ENCODE measurements around the gene DEPDC5. TPM values are rescaled to one million over a fixed set of nuclear protein-coding genes. Genes with fewer than 3 reads are reported as not detected.
A peak's percentile ranks its signal among the peaks of the same experiment; 100 is the strongest.
"Not testable (repeated sequence)": the region's sequence is repeated elsewhere in the genome, so short reads cannot be mapped to it uniquely, and the experiment has no call there.

The DEPDC5 gene
- total RNA-seq, 1 donor from 2014 or later: 15.9 TPM

DNA sequence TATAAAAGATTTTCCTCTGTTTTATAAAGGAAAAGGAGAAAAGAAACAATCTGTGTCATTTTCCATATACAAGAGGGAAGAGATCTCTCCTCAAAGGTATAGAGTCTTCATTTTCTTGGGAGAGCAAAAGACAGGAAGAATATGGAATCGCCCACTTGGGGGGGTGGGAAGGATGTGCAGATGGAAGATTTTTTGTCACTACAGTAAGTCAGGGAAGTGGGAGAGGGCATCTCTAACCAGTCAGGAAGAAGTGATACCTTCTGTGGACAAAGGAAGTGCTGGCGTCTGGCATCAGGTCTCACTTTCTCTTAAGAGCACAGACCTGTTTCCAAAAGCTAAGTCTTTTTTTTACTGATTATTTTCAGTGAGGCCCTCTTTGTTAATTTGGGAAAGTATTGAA lies 5.3 kb upstream of the DEPDC5 start:
- DNase-seq (ENCODE audit: low spot score in 2 of 2): no peak
- no peak for FAIRE-seq

DNA sequence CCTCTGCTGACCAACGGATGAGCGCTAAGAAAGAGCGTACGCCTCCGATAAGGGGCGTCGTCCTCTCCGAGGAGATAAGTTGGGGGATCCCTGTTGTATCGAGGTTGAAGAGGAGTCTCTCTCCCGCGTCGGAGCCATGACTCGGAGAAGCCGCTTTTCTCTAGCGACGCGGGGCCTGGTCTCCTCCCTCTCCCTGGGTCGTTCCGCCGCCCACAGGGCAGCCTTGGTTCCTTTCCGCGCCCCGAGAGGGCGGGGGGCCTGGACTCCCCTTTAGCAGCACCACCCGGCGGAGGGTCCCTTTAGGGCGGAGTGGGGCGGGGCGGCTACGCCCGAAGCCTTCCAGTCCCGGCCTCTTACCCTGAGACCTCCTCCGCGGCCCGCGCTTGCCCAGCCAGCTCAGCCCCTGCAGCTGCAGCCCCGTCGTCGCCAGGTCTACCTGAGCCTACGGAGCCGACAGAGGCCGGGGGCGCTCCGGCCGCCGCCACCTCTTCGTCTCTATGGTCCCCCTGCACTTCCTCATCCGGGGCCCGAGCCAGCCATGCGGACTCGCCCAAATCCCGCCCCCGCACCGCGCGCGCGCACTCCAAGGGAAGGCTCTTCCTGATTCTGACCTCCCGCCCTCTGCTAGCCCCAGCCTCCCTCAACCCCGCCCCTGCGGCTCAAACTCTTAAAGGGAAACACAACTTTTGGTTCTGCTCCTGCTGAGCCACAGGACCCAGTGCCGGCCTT lies 4.0 kb upstream of the DEPDC5 start, which contains the start of gene PRR14L:
TSS of gene PRR14L (minus strand) at position 497 of the 729 bp plus-strand sequence. CDS start 11,272 bp downstream, outside the sequence.
- FAIRE-seq (no peak), DNase-seq (ENCODE audit: low spot score in 2 of 2) (peak; percentile 92 to 94)

DNA sequence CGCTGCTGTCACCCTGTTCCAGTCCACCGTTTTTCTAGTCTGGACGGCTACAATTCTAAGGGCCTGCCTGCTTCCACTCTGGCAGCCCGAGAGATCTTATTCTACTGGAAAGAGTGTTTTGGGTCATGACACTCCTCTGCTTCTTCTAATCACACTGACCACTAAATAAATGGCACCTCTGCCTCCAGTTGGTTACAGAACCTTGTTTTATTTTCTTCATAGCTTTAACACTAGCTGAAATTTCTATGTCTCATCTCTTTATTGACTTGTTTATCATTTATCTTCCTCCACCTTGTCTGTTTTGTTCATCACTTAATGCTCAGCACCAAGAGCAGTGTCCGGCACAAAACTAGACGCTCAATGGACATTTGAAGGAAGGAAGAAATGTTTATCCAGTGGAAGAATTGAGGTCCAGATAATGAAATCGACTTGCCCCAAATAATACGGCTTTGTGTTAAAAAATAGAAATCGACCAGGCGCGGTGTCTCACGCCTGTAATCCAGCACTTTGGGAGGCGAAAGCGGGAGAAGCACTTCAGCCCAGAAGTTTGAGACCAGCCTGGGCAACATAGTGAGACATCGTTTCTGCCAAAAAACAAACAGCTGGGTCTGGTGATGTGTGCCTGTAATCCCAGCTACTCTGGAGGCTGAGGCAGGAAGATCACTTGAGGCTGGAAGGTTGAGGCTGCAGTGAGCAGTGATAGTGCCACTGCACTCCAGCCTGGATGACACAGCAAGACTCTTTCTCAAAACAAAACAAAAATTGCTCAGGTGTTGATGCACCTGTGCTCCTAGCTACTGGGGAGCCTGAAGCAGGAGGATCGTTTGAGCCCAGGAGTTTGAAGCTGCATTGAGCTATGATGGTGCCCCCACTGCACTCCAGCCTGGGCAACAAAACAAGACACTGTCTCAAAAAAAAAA lies 3.2 kb upstream of the DEPDC5 start:
- FAIRE-seq (no peak), DNase-seq (ENCODE audit: low spot score in 2 of 2) (no peak)

DNA sequence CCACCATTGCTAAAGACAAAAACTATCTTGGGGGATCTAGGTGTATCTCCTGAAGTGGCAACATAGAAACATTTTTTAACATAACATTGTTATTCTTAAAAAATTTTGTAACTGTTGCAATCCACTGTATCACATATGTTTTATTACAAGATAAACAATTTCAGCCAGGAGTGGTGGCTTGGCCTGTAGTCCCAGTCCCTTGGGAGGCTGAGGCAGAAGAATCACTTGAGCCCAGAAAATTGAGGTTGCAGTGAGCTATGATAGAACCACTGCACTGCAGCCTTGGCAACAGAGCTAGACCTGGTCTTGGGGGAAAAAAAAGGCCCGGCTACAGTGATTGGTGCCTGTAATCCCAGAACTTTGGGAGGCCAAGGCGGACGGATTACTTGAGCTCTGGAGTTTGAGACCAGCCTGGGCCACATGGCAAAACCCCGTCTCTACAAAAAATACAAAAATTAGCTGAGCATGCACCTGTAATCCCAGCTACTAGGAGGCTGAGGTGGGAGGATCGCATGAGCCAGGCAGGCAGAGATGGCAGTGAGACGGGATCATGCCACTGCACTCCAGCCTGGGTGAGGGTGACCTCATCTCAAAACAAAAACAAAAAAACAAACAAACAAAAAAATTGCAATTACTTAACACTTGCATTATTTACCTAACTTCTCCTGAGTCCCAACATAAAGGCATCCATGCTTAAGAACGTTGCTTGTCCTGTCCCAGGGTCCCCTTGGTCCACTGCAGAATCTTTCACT lies 1.5 kb upstream of the DEPDC5 start:
- DNase-seq (ENCODE audit: low spot score in 2 of 2): no peak
- no peak for FAIRE-seq

DNA sequence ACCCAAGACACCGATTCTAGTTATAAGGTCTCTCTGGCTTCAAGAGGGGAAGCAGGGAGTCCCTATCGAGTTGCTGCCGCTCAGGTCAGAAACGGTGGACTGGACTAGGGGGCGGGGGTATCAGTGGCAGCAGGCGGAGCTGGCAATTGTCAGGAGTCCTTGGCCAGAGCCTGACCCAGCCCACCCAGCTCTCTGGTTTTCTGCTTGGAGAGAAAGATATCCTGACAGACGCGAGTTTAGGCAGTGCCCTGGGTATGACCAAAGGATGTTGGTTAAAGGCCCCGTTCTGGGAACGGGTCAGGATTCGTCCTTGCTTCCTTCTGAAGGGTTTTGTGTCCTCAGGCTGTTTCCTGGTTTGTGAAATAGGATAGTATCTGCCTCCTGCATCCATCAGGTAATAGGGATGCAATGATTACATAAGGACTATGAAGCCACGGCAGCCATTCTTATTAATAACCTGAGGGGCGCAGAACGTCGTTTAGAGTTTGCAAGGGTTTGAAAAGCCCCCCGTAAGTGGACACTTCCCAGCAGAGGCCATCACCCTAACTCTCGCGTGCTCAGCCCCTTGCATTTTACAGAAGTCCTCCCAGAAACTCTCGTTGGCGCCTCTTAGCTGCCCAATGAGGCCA lies 700 bp upstream of the DEPDC5 start:
- DNase-seq (ENCODE audit: low spot score in 2 of 2): peak in 1 of 2 donors; percentile 14
- FAIRE-seq: no peak

DNA sequence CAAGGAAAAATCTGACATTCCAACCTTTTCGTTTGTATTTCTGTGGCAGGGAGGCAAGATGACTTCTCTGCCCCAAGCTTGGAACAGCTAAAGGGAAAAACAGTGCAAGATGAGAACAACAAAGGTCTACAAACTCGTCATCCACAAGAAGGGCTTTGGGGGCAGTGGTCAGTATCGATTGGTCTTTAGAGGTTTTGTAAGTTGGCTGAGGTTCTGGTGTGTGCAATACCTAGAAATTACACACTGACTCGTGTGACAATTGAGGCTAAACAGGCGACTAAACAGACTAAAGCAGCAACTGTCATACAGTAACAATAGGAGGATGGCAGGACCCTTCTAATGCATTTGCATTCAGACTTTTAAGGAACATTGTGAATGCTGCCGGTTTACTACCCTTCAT lies 994 bp downstream of the DEPDC5 start:
- FAIRE-seq (no peak), DNase-seq (ENCODE audit: low spot score in 2 of 2) (no peak)

DNA sequence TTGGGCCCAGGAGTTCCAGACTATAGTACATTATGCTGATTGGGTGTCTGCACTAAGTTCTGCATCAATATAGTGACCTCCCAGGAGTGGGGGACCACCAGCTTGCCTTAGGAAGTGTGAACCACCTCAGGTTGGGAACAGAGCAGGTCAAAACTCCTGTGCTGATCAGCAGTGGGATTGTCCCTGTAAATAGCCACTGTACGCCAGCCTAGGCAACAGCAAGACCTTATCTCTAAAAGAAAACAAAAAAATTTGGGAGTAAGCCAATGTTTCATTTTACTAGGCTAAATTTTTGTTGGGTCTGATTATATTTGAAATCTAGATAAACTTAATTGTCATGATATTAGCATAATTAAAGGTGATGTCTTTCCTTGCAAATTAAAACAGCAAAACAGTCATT lies 3.4 kb downstream of the DEPDC5 start:
- FAIRE-seq (no peak), DNase-seq (ENCODE audit: low spot score in 2 of 2) (no peak)

DNA sequence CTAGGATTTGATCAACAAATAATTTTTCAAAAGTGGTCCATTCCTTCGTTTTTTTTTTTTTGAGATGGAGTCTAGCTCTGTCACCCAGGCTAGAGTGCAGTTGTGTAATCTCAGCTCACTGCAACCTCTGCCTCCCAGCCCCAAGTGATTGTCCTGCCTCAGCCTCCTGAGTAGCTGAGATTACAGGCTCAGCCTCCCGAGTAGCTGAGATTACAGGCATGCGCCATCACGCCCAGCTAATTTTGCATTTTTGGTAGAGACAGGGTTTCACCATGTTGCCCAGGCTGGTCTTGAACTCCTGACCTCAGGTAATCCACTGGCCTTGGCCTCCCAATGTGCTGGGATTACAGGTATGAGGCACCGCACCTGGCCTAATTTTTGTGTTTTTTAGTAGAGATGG lies 5.0 kb downstream of the DEPDC5 start:
- not testable (repeated sequence) for FAIRE-seq; DNase-seq (ENCODE audit: low spot score in 2 of 2)

DNA sequence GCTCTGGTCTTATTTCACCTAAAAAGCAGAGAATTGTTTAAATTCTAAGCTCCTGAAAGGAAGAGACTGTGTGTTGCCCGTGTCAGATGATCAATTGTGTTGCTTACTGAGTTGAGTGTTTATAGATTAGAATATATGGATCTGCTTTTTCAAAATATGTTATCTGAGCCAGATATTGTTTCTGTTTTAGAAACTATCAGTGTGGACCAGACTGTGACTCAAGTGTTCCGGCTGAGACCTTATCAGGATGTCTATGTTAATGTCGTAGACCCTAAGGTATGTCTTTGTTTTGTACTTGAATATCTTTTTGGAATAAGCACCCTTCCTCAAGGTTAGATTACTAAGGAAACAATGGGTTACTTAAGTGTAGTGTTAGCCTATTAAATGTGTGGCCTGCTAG lies 11.0 kb downstream of the DEPDC5 start:
- DNase-seq (ENCODE audit: low spot score in 2 of 2): no peak
- FAIRE-seq: no peak

DNA sequence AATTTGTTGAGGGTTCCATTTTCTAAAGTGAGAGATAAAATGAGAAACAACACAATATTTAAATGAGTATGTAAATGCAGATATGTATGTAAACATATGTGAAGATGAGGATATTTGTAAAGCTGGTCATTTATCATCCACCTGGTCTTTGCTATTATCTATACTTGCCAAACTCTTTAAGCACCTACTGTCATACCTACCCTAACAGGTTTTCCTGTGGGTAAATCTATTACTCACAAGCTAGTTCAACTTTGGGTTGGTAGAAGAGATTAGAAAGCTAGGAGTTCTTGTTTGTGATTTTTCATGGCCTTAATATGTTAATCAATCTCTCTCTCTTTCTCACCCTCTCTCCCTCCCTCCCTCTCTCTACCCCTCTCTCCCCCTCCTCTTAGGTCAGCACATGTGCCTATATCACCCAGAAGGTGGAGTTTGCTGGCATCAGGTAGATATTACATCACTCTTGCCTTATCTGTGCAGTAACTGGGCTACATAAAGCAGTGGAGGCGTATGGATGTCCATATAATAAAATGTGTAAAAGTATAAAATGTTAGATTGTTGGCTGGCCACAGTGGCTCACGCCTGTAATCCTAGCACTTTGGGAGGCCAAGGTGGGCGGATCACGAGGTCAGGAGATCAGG lies 14.7 kb downstream of the DEPDC5 start:
- FAIRE-seq: no peak
- no peak for DNase-seq (ENCODE audit: low spot score in 2 of 2)

DNA sequence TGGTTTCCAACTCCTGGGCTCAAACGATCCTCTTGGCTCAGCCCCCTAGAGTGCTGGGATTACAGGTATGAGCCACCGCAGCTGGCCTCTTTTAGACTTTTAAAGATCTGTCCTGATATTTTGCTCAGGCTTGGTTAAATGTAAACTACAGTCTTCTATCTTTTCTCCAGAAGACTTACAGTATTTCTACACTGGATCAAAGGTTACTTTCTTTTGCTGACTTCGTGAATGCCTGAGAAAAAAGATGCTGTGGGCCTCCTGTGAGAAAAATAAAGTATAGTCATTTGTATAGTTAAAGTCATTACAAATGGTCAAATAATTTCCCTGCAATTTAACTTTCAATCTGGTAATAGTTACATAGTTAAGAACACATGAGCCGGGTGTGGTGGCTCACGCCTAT lies 19.6 kb downstream of the DEPDC5 start:
- DNase-seq (ENCODE audit: low spot score in 2 of 2) (no peak), FAIRE-seq (no peak)

DNA sequence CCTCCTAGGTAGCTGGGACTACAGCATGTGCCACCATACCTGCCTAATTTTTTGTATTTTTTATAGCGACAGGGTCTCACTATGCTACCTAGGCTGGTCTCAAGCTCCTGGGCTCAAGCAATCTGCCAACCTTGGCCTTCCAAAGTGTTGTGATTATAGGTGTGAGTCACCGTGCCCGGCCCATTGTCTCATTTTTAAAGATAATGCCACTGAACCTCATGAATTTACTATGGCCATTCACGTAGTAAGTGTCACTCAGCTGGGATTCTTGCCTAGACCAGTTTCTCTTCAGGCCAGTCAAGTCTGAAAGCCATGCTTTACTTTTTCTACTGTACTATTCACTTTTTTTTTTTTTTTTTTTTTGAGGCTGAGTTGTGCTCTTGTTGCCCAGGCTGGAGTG lies 22.4 kb downstream of the DEPDC5 start:
- no peak for FAIRE-seq

DNA sequence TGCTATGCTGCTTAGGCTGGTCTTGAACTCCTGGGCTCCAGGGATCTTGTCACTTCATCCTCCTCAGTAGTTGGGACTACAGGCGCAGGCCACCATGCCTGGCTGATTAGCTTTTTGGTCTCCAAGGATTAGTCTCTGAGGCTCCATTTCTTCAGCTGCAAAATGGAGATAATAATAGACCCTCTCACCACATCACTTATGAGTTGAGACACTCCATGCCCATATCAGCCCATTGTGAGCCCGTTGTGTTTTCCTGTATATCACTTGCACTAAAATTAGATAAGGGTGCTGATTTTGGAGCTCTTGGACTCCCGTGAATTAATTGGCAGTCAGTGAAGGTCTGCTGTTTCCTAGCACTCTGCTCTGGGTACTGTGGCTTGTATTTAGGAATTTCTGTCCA lies 36.0 kb downstream of the DEPDC5 start:
- FAIRE-seq (no peak), DNase-seq (ENCODE audit: low spot score in 2 of 2) (no peak)

More for the DNA sequence above, 22.4 kb downstream of the DEPDC5 start:
- DNase-seq (ENCODE audit: low spot score in 2 of 2): no peak

DNA sequence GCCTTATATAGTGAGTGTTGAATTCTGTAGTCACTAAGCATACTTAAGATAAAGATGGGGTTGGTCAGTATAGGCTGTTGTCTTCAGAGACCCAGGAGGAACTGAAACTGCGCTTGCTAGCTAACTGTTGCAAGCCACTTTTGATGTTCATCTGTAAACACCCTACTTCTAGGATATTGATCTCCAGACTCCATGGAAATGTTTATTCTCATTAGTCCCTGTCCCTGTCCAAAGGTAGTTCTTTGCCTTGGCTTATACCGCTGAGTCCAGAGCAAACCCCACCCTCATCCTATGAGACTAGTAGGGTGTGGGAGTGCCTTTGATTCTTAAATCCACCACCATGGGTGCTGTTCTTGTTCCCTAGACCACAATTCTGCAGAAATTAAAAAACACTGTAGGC lies 36.4 kb downstream of the DEPDC5 start:
- DNase-seq (ENCODE audit: low spot score in 2 of 2) (no peak), FAIRE-seq (no peak)

DNA sequence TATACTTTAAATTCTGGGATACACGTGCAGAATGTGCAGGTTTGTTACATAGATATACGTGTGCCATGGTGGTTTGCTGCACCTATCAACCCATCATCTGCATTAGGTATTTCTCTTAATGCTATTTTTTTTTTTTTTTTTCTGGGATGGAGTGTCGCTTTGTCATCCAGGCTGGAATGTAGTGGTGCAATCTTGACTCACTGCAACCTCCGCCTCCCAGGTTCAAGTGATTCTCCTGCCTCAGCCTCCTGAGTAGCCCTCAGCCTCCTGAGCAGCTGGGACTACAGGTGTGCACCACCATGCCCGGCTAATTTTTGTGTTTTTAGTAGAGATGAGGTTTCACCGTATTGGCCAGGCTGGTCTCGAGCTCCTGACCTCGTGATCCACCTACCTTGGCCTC lies 45.5 kb downstream of the DEPDC5 start:
- not testable (repeated sequence) for FAIRE-seq; DNase-seq (ENCODE audit: low spot score in 2 of 2)

DNA sequence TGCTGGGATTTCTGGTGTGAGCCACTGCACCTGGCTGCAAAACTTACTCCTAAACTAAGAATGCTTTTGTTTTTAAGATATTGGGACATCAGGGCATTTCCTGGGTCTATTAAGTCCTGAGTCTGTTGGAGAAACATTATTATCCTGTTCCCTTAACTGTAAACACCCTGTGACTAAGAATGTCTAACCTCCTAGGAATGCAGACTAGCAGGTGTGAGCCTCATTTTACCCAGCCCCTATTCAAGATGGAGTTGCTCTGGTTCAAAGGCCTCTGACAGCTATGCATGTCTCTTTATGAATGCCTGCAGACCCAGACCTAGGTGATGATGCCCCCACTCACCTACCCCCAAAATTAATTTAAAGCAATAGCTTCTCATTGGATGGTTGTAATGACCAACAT lies 46.2 kb downstream of the DEPDC5 start:
- FAIRE-seq: no peak
- no peak for DNase-seq (ENCODE audit: low spot score in 2 of 2)

DNA sequence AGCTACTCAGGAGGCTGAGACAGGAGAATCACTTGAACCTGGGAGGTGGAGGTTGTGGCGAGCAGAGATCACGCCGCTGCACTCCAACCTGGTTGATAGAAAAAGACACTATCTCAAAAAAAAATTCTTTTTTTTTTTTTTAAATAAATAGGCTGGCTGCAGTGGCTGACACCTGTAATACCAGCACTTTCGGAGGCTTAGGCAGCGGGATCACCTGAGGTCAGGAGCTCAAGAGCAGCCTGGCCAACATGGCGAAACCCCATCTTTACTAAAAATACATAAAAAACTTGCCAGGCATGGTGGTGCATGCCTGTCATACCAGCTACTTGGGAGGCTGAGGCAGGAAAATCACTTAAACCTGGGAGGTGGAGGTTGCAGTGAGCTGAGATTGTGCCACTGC lies 47.0 kb downstream of the DEPDC5 start:
- not testable (repeated sequence) for DNase-seq (ENCODE audit: low spot score in 2 of 2); FAIRE-seq

DNA sequence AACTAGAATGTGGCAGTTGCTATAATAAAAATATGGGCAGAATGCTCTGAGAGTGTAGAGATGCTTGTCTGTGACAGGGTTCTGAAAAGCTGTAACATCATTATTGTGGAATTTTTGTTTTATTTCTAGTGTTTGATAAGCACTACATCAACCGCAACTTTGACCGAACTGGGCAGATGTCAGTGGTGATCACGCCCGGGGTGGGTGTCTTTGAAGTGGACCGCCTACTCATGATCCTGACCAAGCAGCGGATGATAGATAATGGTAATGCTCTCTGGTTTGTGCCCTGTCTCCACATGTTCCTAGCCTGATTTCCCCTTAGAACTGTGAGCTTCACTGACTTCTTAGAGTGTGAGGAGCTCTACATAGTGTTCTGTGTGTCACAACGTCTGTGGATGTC lies 48.8 kb downstream of the DEPDC5 start:
- FAIRE-seq: no peak
- DNase-seq (ENCODE audit: low spot score in 2 of 2): no peak

DNA sequence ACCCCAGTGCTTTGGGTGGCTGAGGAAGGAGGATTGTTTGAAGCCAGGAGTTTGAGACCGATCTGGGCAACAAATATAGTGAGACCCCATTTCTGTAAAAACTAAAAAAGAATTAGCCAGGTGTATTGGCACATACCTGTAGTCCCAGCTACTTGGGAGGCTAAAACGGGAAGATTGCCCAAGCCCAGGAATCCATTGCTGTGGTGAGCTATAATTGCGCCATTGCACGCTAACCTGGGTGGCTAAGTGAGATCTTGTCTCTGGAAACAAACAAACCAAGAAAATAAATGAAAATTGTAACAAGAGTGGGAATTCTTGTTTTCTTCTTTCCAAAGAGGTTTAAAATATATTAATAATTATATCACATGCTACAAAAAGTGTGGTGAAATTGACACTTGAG lies 52.9 kb downstream of the DEPDC5 start:
- no peak for DNase-seq (ENCODE audit: low spot score in 2 of 2)
- no peak for FAIRE-seq

All from frontal cortex (tissue), 4 donors.